GM23338 (cell line): Measurements from ENCODE around the gene DUSP8. TPM values are rescaled to one million over a fixed set of nuclear protein-coding genes. Genes with fewer than 3 reads are reported as not detected.

Experiments
- ATAC-seq: fragments of 200-7000 bp; cut with Tn5 transposase; 3 replicates; pipeline ENCODE4 v1.9.1; 2020
- DNase-seq: peaks from one replicate; pipeline ENCODE4 v3.0.0-alpha.2; 2015; ENCODE audit warnings: low spot score
- H2AFZ ChIP-seq: fragments of 200-600 bp; sonication (generic); 2 replicates; pipeline ENCODE4 v1.8.0; 2016; ENCODE audit warnings: antibody characterized with exemption, mild to moderate bottlenecking, moderate library complexity
- H3F3A ChIP-seq: fragments of 200-600 bp; sonication (generic); replicated peaks from 2 replicates; pipeline ENCODE4 v1.8.0; 2017; ENCODE audit warnings: antibody characterized with exemption, mixed run types, low read depth
- H3K27ac ChIP-seq: fragments of 200-600 bp; sonication (generic); 2 replicates; pipeline ENCODE4 v1.6.1; 2016; ENCODE audit warnings: low read depth
- H3K27me3 ChIP-seq: fragments of 200-600 bp; sonication (generic); 2 replicates; pipeline ENCODE4 v1.8.0; 2016; ENCODE audit warnings: mild to moderate bottlenecking, mixed run types, moderate library complexity; ENCODE audit not compliant: insufficient read depth
- H3K36me3 ChIP-seq: fragments of 200-600 bp; sonication (generic); 2 replicates; pipeline ENCODE4 v1.8.0; 2016; ENCODE audit warnings: mild to moderate bottlenecking; ENCODE audit not compliant: insufficient read depth
- H3K4me1 ChIP-seq: fragments of 200-600 bp; sonication (generic); 2 replicates; pipeline ENCODE4 v1.8.0; 2016; ENCODE audit warnings: mild to moderate bottlenecking, moderate library complexity; ENCODE audit not compliant: insufficient read depth
- H3K4me2 ChIP-seq: fragments of 200-600 bp; sonication (generic); 2 replicates; pipeline ENCODE4 v1.7.1; 2017; ENCODE audit warnings: mixed run types
- H3K4me3 ChIP-seq: fragments of 200-600 bp; sonication (generic); 2 replicates; pipeline ENCODE4 v1.6.1; 2016; ENCODE audit warnings: mixed run types
- H3K79me2 ChIP-seq: fragments of 200-600 bp; sonication (generic); replicated peaks from 2 replicates; pipeline ENCODE4 v1.8.0; 2017; ENCODE audit warnings: mild to moderate bottlenecking; ENCODE audit not compliant: insufficient read depth
- H3K9me2 ChIP-seq: fragments of 200-600 bp; sonication (generic); 2 replicates; pipeline ENCODE4 v1.8.0; 2017; ENCODE audit not compliant: insufficient read depth
- H4K20me1 ChIP-seq: fragments of 200-600 bp; sonication (generic); replicated peaks from 2 replicates; pipeline ENCODE4 v1.8.0; 2017; ENCODE audit warnings: mild to moderate bottlenecking; ENCODE audit not compliant: insufficient read depth
- H3K27ac Mint-ChIP-seq: 2 replicates; pipeline ENCODE4 v1.8.0; 2020; ENCODE audit warnings: inconsistent platforms, mild to moderate bottlenecking, moderate library complexity, mixed read lengths
- H3K27me3 Mint-ChIP-seq: 3 replicates; pipeline ENCODE4 v1.8.0; 2022; ENCODE audit warnings: low read depth, mild to moderate bottlenecking, moderate library complexity, mixed read lengths, inconsistent platforms; ENCODE audit not compliant: insufficient read depth, poor library complexity
- H3K36me3 Mint-ChIP-seq: 3 replicates; pipeline ENCODE4 v1.8.0; 2021; ENCODE audit warnings: low read depth, mild to moderate bottlenecking, inconsistent platforms, moderate library complexity, mixed read lengths
- H3K4me1 Mint-ChIP-seq: 3 replicates; pipeline ENCODE4 v1.8.0; 2020; ENCODE audit warnings: mild to moderate bottlenecking, inconsistent platforms, mixed read lengths
- H3K4me3 Mint-ChIP-seq: 3 replicates; pipeline ENCODE4 v1.8.0; 2021; ENCODE audit warnings: moderate library complexity, mild to moderate bottlenecking, inconsistent platforms, mixed read lengths
- H3K9me3 Mint-ChIP-seq: 3 replicates; pipeline ENCODE4 v1.8.0; 2020; ENCODE audit warnings: moderate library complexity, mild to moderate bottlenecking, inconsistent platforms, mixed read lengths
- CREB1 ChIP-seq: fragments of 250-450 bp; sonication (Bioruptor Pico); IDR thresholded peaks from 2 replicates; pipeline ENCODE4 v1.5.0; 2020; ENCODE audit warnings: low read depth, mild to moderate bottlenecking, moderate library complexity
- EZH2 ChIP-seq: fragments of 200-600 bp; sonication (generic); IDR thresholded peaks from one replicate; pipeline ENCODE4 v1.8.0; 2017; ENCODE audit warnings: antibody characterized with exemption, mild to moderate bottlenecking, low read depth; ENCODE audit not compliant: unreplicated experiment
- JUNB ChIP-seq: IDR thresholded peaks from one replicate; pipeline ENCODE4 v1.6.1; 2016; ENCODE audit warnings: antibody characterized with exemption; ENCODE audit not compliant: unreplicated experiment
- NANOG ChIP-seq: IDR thresholded peaks from 2 replicates; pipeline ENCODE4 v1.6.1; 2016; ENCODE audit warnings: antibody characterized with exemption, borderline replicate concordance
- POLR2AphosphoS5 ChIP-seq: IDR thresholded peaks from 2 replicates; pipeline ENCODE4 v1.6.1; 2016; ENCODE audit warnings: antibody characterized with exemption, low read depth
- REST ChIP-seq: IDR thresholded peaks from one replicate; pipeline ENCODE4 v1.6.1; 2018; ENCODE audit warnings: antibody characterized with exemption; ENCODE audit not compliant: unreplicated experiment
- STAT1 ChIP-seq: IDR thresholded peaks from one replicate; pipeline ENCODE4 v1.6.1; 2016; ENCODE audit warnings: antibody characterized with exemption; ENCODE audit not compliant: unreplicated experiment
- ZNF114 ChIP-seq: fragments of 250-450 bp; sonication (Bioruptor Pico); IDR thresholded peaks from 2 replicates; pipeline ENCODE4 v1.5.0; 2020; ENCODE audit warnings: mild to moderate bottlenecking, moderate library complexity
- polyA plus RNA-seq: library from polyadenylated mRNA; unstranded; fragments of >200 nt; fragmentation: Nextera tagmentation; extraction: Ambion mirVana; gene quantifications from 2 replicates; pipeline ENCODE4 v1.2.1, GENCODE V29; 2016
- total RNA-seq: library from RNA; depleted of rRNA; stranded (reverse); fragments of >200 nt; shearing (Covaris generic); gene quantifications from 2 replicates; pipeline ENCODE4 v1.2.3, GENCODE V29; 2014
- TF ChIP-seq, protein P1 (sequence below): IDR thresholded peaks from 2 replicates; pipeline ENCODE4 v1.6.1; 2016; ENCODE audit warnings: antibody characterized with exemption
- TF ChIP-seq, protein P2 (sequence below), 2 experiments: fragments of 200-600 bp in 1 of 2; sonication (generic) in 1 of 2; conservative IDR thresholded peaks; 2 replicates each; pipeline versions ENCODE4 v1.5.1 to v1.6.1; 2016 to 2017; ENCODE audit warnings: antibody characterized with exemption in 2 of 2, low read depth in 2 of 2, mild to moderate bottlenecking in 2 of 2, moderate library complexity in 1 of 2
- TF ChIP-seq, protein P3 (sequence below): fragments of 250-450 bp; sonication (Bioruptor Pico); IDR thresholded peaks from 2 replicates; pipeline ENCODE4 v1.5.0; 2020; ENCODE audit warnings: mild to moderate bottlenecking, moderate library complexity

The DUSP8 gene
- total and polyA plus RNA-seq, 2 experiments from 2014 or later: 1.1 TPM

DNA sequence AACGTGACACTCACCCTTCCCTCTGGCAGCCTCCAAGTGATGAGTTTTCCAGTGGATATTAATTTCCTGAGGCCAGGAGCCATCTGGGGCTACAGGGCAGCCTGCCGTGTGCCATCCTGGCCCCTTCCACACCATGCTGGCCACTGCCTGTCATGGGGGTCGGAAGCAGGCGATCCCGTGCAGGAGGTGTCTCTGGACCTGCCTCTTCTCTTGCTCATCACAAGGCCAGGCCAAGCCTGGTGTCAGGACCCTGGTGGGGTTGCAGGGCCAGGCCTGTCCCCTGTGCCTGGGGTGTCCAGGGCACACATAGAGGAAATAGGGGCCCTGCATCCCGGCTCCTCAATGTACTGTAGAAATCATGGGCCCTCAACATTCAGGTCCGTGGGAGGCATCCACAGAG, 32.6 kb upstream of the DUSP8 start:
- Mint-ChIP-seq H3K27me3 (peaks cover 9% of the 10 kb centered on the region), H3K4me3 (no peak overlapping the region), H3K27ac (no peak overlapping the region), H3K9me3 (peaks cover 20% of the 10 kb centered on the region), H3K4me1 (peaks cover 15% of the 10 kb centered on the region), H3K36me3 (peaks cover 5% of the 10 kb centered on the region; the same call in 1 of the 3 replicates)
- H3K79me2 ChIP-seq: no peaks in the 10 kb centered on the region
- no peak overlapping the region for H3K4me3 ChIP-seq
- ATAC-seq: no peak
- H3K4me2 ChIP-seq: no peak overlapping the region
- no peaks in the 10 kb centered on the region for H4K20me1 ChIP-seq
- H3K9me2 ChIP-seq: no peaks in the 10 kb centered on the region
- H3K27ac ChIP-seq: no peak overlapping the region
- no peaks in the 10 kb centered on the region for H3K36me3 ChIP-seq
- TF ChIP-seq REST (no peak), EZH2 (no peak), POLR2AphosphoS5 (no peak), STAT1 (no peak), CREB1 (CRISPR knock-in tag) (no peak), ZNF114 (CRISPR knock-in tag) (no peak), JUNB (no peak), NANOG (no peak)
- TF ChIP-seq, protein P1, sequence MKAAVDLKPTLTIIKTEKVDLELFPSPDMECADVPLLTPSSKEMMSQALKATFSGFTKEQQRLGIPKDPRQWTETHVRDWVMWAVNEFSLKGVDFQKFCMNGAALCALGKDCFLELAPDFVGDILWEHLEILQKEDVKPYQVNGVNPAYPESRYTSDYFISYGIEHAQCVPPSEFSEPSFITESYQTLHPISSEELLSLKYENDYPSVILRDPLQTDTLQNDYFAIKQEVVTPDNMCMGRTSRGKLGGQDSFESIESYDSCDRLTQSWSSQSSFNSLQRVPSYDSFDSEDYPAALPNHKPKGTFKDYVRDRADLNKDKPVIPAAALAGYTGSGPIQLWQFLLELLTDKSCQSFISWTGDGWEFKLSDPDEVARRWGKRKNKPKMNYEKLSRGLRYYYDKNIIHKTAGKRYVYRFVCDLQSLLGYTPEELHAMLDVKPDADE: no peak
- TF ChIP-seq, protein P2, sequence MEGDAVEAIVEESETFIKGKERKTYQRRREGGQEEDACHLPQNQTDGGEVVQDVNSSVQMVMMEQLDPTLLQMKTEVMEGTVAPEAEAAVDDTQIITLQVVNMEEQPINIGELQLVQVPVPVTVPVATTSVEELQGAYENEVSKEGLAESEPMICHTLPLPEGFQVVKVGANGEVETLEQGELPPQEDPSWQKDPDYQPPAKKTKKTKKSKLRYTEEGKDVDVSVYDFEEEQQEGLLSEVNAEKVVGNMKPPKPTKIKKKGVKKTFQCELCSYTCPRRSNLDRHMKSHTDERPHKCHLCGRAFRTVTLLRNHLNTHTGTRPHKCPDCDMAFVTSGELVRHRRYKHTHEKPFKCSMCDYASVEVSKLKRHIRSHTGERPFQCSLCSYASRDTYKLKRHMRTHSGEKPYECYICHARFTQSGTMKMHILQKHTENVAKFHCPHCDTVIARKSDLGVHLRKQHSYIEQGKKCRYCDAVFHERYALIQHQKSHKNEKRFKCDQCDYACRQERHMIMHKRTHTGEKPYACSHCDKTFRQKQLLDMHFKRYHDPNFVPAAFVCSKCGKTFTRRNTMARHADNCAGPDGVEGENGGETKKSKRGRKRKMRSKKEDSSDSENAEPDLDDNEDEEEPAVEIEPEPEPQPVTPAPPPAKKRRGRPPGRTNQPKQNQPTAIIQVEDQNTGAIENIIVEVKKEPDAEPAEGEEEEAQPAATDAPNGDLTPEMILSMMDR (conservative IDR thresholded peaks at IDR 0.05; ENCODE audit: low read depth in 2 of 2): no peak
- TF ChIP-seq, protein P3, sequence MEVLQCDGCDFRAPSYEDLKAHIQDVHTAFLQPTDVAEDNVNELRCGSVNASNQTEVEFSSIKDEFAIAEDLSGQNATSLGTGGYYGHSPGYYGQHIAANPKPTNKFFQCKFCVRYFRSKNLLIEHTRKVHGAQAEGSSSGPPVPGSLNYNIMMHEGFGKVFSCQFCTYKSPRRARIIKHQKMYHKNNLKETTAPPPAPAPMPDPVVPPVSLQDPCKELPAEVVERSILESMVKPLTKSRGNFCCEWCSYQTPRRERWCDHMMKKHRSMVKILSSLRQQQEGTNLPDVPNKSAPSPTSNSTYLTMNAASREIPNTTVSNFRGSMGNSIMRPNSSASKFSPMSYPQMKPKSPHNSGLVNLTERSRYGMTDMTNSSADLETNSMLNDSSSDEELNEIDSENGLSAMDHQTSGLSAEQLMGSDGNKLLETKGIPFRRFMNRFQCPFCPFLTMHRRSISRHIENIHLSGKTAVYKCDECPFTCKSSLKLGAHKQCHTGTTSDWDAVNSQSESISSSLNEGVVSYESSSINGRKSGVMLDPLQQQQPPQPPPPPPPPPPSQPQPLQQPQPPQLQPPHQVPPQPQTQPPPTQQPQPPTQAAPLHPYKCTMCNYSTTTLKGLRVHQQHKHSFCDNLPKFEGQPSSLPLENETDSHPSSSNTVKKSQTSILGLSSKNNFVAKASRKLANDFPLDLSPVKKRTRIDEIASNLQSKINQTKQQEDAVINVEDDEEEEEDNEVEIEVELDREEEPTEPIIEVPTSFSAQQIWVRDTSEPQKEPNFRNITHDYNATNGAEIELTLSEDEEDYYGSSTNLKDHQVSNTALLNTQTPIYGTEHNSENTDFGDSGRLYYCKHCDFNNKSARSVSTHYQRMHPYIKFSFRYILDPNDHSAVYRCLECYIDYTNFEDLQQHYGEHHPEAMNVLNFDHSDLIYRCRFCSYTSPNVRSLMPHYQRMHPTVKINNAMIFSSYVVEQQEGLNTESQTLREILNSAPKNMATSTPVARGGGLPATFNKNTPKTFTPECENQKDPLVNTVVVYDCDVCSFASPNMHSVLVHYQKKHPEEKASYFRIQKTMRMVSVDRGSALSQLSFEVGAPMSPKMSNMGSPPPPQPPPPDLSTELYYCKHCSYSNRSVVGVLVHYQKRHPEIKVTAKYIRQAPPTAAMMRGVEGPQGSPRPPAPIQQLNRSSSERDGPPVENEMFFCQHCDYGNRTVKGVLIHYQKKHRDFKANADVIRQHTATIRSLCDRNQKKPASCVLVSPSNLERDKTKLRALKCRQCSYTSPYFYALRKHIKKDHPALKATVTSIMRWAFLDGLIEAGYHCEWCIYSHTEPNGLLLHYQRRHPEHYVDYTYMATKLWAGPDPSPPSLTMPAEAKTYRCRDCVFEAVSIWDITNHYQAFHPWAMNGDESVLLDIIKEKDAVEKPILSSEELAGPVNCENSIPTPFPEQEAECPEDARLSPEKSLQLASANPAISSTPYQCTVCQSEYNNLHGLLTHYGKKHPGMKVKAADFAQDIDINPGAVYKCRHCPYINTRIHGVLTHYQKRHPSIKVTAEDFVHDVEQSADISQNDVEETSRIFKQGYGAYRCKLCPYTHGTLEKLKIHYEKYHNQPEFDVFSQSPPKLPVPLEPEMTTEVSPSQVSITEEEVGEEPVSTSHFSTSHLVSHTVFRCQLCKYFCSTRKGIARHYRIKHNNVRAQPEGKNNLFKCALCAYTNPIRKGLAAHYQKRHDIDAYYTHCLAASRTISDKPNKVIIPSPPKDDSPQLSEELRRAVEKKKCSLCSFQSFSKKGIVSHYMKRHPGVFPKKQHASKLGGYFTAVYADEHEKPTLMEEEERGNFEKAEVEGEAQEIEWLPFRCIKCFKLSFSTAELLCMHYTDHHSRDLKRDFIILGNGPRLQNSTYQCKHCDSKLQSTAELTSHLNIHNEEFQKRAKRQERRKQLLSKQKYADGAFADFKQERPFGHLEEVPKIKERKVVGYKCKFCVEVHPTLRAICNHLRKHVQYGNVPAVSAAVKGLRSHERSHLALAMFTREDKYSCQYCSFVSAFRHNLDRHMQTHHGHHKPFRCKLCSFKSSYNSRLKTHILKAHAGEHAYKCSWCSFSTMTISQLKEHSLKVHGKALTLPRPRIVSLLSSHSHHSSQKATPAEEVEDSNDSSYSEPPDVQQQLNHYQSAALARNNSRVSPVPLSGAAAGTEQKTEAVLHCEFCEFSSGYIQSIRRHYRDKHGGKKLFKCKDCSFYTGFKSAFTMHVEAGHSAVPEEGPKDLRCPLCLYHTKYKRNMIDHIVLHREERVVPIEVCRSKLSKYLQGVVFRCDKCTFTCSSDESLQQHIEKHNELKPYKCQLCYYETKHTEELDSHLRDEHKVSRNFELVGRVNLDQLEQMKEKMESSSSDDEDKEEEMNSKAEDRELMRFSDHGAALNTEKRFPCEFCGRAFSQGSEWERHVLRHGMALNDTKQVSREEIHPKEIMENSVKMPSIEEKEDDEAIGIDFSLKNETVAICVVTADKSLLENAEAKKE: no peak
- H3F3A ChIP-seq: no peaks in the 10 kb centered on the region
- no peaks in the 10 kb centered on the region for H3K27me3 ChIP-seq
- H3K4me1 ChIP-seq: no peaks in the 10 kb centered on the region
- no peak for DNase-seq
- no peak overlapping the region for H2AFZ ChIP-seq
